GM21515 (cell line): Measurements from ENCODE around the gene PRDM16.

ENCODE experiments used
- ATAC-seq: cut with Tn5 transposase; IDR thresholded peaks from one replicate; pipeline ENCODE4 v1.9.1; 2021; ENCODE audit not compliant: unreplicated experiment

The PRDM16 gene

DNA sequence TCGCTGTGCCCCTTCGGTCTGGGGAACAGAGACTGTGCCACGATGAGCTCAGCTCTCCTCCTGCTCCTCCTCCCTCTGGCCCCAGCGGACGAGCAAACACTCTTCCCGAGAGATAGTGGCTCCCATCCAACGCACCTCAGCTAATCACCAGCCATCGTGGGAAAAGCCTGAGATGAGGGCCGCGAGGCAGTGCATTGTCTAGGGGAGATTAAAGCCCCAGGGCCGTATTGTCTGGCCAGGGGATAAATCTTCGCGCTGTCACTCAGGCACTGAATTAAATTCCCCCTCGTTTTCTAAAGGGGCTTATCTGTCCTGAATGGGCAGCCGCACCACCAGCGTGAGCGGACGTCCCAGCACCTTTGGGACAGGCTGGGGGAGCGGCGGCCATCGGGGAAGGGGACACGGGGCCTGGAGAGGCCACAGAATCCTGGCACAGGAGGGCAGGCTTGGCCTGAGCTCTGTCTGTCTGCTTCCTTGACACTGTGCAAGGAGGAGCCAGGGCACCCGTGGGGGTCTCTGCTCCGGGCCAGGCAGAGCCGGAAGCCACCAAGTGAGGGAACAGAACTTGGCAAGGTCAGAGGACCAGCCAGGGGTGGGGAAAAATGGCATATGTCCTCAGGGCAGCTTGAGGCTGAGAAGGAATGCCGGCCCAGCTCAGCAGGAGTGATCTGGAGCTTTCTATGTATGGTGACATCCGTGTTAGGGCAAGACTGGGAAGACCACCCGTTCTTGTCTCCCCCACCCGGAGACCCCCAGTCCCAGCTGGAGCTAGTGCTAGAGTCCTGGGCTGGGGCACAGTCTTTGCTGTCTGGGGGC lies 32.3 kb downstream of the PRDM16 start:
- no peak for ATAC-seq

- no peak for ATAC-seq
These were observed 33.6 kb downstream of the PRDM16 start for GRCh38 chr1:3102641-3103040.

- ATAC-seq: no peak
These were observed 35.1 kb downstream of the PRDM16 start for GRCh38 chr1:3103967-3104677.

GRCh38 chr1:3105167-3105863 lies 36.3 kb downstream of the PRDM16 start:
- ATAC-seq: no peak

- ATAC-seq: no peak
These were observed 37.2 kb downstream of the PRDM16 start for GRCh38 chr1:3106216-3106615.

- no peak for ATAC-seq
These were observed 38.2 kb downstream of the PRDM16 start for GRCh38 chr1:3107201-3107600.

DNA sequence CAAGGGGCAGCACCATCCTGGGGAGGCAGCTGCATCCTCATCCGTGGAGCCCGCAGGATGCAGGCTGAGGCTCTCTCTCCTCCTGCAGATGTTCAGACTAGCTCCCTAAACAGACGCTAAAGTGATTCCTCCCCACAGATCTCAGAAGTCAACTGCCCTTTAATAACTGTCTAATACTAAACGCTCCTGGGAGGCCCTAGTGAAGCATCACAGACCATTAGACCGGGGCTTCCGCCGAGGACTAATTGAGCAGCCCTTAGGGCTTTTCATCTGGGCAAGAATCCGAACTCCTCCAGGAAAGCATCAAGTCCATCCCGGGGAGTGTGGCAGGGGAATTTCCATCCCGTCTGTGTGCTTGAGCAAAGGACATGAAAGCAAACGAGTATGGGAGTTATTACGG lies 40.4 kb downstream of the PRDM16 start:
- ATAC-seq: no peak

DNA sequence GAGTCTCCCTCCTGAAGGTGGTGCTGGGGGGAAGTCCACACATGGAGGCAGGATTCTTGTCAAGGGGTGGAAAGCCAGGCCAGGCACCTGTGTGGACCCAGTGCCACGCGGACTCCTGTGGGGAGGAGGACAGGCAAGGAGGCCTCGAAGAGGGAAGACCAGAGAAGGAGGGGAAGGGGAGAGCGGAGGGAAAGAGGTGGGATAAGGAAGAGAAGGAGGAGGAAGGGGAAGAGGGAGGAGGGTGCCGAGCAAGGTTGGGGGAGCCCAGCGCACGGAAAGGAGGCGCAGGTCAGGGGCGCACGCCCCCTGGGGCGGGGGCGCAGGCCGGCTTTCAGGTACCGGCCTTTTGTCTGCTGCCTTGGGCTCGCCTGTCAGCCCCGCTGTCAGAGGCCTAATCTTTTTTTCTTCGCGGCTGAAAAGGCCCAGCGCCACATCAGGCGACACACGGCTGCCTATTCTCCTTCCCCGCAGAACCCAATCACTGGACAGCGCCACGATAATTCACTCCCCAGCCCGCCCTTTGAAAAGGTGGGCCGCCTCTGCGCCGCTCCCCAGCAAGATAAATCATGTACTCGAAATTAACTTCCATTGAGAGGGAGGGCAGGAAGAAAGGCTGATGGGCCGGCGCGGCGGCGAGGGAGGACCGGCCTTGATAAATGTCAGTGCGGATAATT lies 42.5 kb downstream of the PRDM16 start:
- no peak for ATAC-seq

DNA sequence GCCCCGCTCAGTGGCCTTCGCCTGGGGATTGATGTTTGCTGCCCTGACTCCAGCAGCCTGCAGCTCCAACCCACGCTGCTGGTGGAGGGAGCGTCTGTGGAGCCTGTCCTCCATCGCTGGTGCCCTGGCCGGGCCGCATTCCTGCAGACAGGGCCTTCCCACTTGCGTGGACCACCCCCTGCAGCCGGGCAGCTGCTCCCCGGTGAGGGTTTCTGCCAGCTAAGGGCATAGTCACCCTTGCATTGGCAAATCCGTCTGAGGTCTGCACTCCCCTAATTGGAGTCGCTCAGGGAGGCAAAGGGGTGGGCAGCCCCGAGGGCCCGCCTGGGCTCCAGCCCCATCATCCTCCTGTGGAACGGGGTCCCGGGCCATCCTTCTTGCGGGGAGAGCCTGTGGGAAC lies 43.5 kb downstream of the PRDM16 start:
- ATAC-seq: no peak

DNA sequence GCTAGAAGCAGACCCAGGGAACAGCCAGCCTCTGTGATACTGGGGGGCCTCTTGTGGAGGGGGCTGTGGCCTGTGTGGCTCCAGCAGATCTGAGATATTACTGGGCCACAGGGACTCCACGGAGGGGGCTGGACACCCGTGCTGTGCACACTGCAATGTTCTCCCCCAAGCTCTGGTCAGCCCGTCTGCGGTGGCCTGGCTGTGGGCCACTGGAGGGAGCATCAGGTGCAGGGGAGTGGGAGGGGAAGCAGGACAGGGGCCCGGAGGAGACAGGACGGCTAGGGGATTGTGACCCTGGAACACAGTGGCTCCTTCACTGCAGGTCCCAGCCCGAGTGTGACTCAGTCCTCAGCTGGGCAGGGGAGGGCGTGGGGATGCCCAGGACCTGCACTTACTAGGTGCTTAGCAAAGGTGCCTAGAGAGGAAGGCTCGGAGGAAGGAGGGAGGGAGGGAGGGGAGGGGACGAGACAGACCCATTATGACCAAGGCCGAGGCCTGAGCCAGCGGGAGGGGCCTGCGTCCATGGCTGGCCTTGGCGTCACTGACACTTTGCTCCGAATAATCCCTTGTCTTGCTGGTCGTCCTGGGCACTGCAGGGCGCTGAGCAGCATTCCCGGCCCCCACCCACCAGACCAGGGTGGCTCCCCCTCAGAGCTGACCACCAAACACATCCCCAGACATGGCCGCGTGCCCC lies 44.2 kb downstream of the PRDM16 start:
- no peak for ATAC-seq

GRCh38 chr1:3113741-3114056 lies 44.7 kb downstream of the PRDM16 start:
- no peak for ATAC-seq

GRCh38 chr1:3114131-3114744 lies 45.2 kb downstream of the PRDM16 start:
- no peak for ATAC-seq

GRCh38 chr1:3114846-3115245 lies 45.8 kb downstream of the PRDM16 start:
- no peak for ATAC-seq

- no peak for ATAC-seq
These were observed 46.5 kb downstream of the PRDM16 start for GRCh38 chr1:3115275-3116149.

DNA sequence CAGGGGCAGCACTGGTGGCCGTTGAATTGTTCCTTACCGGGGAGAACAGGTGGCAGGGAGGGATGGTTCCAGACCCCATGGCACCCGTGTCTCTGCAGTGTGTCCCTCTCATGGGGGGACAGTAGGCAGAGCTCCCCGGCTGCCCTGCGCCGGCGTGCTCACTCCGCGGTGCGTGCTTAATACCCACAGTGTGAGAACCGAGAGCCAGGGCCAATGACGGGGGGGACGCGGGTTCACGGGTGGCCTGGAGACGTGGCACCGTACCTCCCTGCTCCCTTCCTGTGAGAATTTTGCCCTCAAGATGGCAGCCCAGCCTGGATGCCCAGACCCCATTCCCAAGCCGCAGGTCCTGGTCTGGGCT lies 47.1 kb downstream of the PRDM16 start:
- no peak for ATAC-seq

DNA sequence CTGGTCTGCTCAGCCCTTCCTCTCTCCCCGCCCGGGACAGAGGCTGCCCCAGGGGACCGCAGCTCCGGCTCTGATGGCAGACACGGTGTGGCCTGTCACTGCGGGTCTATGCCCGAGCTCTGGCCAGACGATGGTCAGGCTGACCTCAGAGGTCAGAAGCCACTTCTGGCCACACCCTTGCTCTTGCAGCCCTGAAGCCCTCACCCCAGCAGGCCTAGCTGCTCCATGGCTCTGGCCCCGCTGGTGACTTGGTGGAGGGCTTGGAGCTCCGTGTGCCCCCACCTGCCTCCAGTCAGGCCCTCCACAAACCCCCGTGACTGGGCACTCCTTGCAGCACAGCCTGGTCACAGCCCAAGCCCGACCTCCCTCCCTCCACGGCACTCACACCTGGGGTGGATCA lies 47.6 kb downstream of the PRDM16 start:
- ATAC-seq: no peak

DNA sequence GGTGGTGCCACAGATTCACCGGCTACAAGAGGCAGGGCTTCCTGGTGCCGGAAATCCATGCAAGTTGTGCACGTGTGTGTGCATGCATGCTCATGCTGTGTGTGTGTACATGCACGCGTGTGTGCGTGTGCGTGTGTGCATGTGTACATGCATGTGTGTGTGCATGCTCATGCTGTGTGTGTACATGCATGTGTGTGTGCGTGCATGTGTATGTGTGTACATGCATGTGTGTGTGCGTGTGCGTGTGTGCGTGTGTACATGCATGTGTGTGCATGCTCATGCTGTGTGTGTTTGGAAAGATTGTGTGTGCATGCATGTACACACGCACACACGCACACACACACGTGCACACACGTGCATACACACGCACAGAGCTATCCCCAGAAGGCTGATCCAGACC lies 48.9 kb downstream of the PRDM16 start:
- ATAC-seq: no peak

DNA sequence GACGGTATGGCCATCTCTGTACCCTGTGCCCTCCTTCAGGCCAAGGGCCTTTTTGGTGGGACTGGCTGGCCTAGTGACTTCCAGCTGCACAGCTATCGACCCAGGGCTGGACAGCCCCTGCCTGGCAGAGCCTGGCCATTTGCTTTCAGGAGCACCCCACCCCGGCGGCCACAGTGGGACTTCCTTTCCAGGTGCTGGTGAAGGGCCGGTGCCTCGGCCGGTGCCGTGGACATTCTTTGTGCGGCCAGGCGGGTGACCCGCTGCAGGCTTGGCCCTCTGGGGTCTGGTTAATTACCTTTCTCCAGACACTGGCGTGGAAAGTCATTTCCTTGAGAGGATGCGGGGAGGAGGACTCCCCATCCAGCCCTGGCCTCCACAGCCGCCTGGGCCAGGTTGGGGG lies 50.1 kb downstream of the PRDM16 start:
- ATAC-seq: no peak

- ATAC-seq: no peak
These were observed 50.7 kb downstream of the PRDM16 start for GRCh38 chr1:3119725-3120124.

- ATAC-seq: no peak
These were observed 51.1 kb downstream of the PRDM16 start for GRCh38 chr1:3120140-3120539.
